22Rv1 (cell line): Measurements from ENCODE around the gene PNPO.

Experiments
- ZFX ChIP-seq: fragments of 450-650 bp; IDR thresholded peaks from 2 replicates; pipeline ENCODE4 v1.6.1; 2017; ENCODE audit warnings: antibody characterized with exemption, borderline replicate concordance
- TF ChIP-seq, protein P1 (sequence below): fragments of 450-650 bp; IDR thresholded peaks from 2 replicates; pipeline ENCODE4 v1.5.1; 2017; ENCODE audit warnings: mild to moderate bottlenecking

- TF ChIP-seq, protein P1, sequence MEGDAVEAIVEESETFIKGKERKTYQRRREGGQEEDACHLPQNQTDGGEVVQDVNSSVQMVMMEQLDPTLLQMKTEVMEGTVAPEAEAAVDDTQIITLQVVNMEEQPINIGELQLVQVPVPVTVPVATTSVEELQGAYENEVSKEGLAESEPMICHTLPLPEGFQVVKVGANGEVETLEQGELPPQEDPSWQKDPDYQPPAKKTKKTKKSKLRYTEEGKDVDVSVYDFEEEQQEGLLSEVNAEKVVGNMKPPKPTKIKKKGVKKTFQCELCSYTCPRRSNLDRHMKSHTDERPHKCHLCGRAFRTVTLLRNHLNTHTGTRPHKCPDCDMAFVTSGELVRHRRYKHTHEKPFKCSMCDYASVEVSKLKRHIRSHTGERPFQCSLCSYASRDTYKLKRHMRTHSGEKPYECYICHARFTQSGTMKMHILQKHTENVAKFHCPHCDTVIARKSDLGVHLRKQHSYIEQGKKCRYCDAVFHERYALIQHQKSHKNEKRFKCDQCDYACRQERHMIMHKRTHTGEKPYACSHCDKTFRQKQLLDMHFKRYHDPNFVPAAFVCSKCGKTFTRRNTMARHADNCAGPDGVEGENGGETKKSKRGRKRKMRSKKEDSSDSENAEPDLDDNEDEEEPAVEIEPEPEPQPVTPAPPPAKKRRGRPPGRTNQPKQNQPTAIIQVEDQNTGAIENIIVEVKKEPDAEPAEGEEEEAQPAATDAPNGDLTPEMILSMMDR = no peak
- TF ChIP-seq ZFX = no peak
Measured at GRCh38 chr17:47906443-47906842, 34.9 kb upstream of the PNPO start.
